SH-SY5Y (cell line): ENCODE data around the gene GABRG3.

Experiments
- GATA2 ChIP-seq: IDR thresholded peaks from 2 replicates; pipeline ENCODE4 v1.6.1; 2011; ENCODE audit warnings: mild to moderate bottlenecking, low read depth, low read length
- GATA3 ChIP-seq: IDR thresholded peaks from 2 replicates; pipeline ENCODE4 v1.6.1; 2011; ENCODE audit warnings: low read depth, mild to moderate bottlenecking, low read length, moderate library complexity

GRCh38 chr15:27456807-27457206 lies 485.8 kb downstream of the GABRG3 start:
- TF ChIP-seq GATA2 (no peak), GATA3 (no peak)
